Measurements from ENCODE around the gene EYS.

EYS gene

GRCh38 chr6:64930681-64931080 is 776.3 kb downstream of the EYS start:
- TF ChIP-seq, protein P1, sequence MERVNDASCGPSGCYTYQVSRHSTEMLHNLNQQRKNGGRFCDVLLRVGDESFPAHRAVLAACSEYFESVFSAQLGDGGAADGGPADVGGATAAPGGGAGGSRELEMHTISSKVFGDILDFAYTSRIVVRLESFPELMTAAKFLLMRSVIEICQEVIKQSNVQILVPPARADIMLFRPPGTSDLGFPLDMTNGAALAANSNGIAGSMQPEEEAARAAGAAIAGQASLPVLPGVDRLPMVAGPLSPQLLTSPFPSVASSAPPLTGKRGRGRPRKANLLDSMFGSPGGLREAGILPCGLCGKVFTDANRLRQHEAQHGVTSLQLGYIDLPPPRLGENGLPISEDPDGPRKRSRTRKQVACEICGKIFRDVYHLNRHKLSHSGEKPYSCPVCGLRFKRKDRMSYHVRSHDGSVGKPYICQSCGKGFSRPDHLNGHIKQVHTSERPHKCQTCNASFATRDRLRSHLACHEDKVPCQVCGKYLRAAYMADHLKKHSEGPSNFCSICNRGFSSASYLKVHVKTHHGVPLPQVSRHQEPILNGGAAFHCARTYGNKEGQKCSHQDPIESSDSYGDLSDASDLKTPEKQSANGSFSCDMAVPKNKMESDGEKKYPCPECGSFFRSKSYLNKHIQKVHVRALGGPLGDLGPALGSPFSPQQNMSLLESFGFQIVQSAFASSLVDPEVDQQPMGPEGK (CRISPR knock-in tag; IDR thresholded peaks at IDR 0.05; ENCODE audit: borderline replicate concordance): no peak
- TF ChIP-seq CREB5 (CRISPR knock-in tag; IDR thresholded peaks at IDR 0.05; ENCODE audit: low read depth) (no peak), TCF4 (CRISPR knock-in tag; IDR thresholded peaks at IDR 0.05; ENCODE audit: borderline replicate concordance) (peak; percentile 52), BACH2 (CRISPR knock-in tag; IDR thresholded peaks at IDR 0.05; ENCODE audit: borderline replicate concordance) (no peak), OSR1 (CRISPR knock-in tag; IDR thresholded peaks at IDR 0.05) (no peak)
- no peak for ATAC-seq

DNA sequence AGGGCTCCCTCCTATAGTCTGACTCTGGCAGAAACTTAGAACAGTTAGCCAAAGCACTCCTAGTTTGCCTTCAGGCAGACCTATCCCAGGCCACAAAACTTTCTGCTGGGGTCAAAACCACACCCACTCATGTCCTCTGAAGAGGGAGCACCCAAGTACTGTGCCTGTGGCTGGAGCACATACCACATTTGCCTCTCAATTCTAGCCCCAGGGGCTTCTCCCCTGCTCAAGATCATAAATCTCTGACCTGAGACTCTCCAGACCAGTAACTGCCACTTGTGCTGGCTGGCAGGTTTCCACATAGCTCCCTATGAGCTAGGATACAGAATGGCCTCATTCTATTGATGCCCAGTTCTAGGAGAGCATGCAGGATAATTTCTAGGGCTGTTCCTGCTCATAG is 781.0 kb downstream of the EYS start:
- no peak for TF ChIP-seq RARB (CRISPR knock-in tag; IDR thresholded peaks at IDR 0.05)
- TF ChIP-seq TOX (CRISPR knock-in tag; IDR thresholded peaks at IDR 0.05; ENCODE audit: borderline replicate concordance): no peak
- TF ChIP-seq ZNF565 (CRISPR knock-in tag; conservative IDR thresholded peaks at IDR 0.05; ENCODE audit: low read depth): no peak
- no peak for TF ChIP-seq ZNF70 (CRISPR knock-in tag; IDR thresholded peaks at IDR 0.05)
- TF ChIP-seq, protein P2, sequence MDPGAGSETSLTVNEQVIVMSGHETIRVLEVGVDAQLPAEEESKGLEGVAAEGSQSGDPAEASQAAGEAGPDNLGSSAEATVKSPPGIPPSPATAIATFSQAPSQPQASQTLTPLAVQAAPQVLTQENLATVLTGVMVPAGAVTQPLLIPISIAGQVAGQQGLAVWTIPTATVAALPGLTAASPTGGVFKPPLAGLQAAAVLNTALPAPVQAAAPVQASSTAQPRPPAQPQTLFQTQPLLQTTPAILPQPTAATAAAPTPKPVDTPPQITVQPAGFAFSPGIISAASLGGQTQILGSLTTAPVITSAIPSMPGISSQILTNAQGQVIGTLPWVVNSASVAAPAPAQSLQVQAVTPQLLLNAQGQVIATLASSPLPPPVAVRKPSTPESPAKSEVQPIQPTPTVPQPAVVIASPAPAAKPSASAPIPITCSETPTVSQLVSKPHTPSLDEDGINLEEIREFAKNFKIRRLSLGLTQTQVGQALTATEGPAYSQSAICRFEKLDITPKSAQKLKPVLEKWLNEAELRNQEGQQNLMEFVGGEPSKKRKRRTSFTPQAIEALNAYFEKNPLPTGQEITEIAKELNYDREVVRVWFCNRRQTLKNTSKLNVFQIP (CRISPR knock-in tag; IDR thresholded peaks at IDR 0.05; ENCODE audit: borderline replicate concordance, low read depth): no peak
- no peak for TF ChIP-seq TCF4 (CRISPR knock-in tag; IDR thresholded peaks at IDR 0.05; ENCODE audit: borderline replicate concordance)
- no peak for TF ChIP-seq CREB5 (CRISPR knock-in tag; IDR thresholded peaks at IDR 0.05; ENCODE audit: low read depth)
- no peak for TF ChIP-seq ZNF8 (CRISPR knock-in tag; IDR thresholded peaks at IDR 0.05)
- TF ChIP-seq, protein P1 (CRISPR knock-in tag; IDR thresholded peaks at IDR 0.05; ENCODE audit: borderline replicate concordance): no peak
- no peak for TF ChIP-seq CSRNP3 (CRISPR knock-in tag; IDR thresholded peaks at IDR 0.05)
- no peak for TF ChIP-seq BACH2 (CRISPR knock-in tag; IDR thresholded peaks at IDR 0.05; ENCODE audit: borderline replicate concordance)
- no peak for TF ChIP-seq CSDC2 (CRISPR knock-in tag; IDR thresholded peaks at IDR 0.05)
- no peak for TF ChIP-seq ARNTL (CRISPR knock-in tag; IDR thresholded peaks at IDR 0.05; ENCODE audit: borderline replicate concordance, low read depth)
- no peak for TF ChIP-seq PPARA (CRISPR knock-in tag; IDR thresholded peaks at IDR 0.05; ENCODE audit: borderline replicate concordance)
- no peak for TF ChIP-seq TSHZ2 (CRISPR knock-in tag; IDR thresholded peaks at IDR 0.05)
- no peak for ATAC-seq

Measured in SK-N-SH treated with all-trans-retinoic acid at 6 μM for 48 hours (cell line).